NCI-H2196 (cell line): ENCODE results near the gene DEAF1.
"Not testable (repeated sequence)": the region's sequence is repeated elsewhere in the genome, so short reads cannot be mapped to it uniquely, and the experiment has no call there.

Experiments used
- DNase-seq: peaks from one replicate; lab custom pipeline; 2025; ENCODE audit not compliant: unreplicated experiment; lab: John Stamatoyannopoulos, UW

The DEAF1 gene

DNA sequence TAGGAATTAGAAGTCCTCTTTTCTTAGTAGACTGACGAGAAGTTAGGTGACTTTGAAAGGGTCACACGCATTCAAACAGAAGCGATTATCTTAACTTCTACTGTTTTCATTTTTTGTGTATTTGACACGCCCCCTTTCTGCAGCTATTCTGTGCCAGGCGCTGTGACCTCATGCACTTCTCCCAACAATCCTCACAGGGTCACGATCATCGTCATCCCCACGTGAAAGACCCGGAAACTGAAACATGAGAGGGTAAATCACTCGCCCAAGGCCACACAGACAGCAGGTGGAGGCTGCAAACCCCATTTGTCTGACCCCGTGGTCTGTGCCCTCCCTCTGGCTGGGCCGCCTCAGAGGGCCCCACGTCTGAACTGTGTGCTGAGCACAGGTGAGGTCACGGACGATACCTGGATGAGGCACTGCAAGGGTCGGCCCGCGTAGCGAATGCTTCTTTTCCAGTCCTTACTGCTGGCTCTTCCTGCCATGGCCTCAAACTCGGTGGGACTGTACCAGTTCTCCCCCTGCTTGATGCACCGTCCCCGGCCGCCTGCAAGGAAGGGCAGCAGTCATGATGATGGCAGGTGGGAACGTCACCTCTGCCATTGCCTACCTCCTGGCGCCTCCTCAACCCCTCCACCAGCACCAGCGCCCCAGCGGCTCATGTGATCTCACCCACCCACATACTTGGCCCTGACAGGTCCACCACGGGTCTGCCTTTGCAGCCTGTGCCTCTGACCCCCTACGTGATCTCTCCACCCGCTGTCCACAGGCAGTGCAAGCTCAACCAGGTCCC, 8.4 kb downstream of the DEAF1 start:
- DNase-seq = no peak

DNA sequence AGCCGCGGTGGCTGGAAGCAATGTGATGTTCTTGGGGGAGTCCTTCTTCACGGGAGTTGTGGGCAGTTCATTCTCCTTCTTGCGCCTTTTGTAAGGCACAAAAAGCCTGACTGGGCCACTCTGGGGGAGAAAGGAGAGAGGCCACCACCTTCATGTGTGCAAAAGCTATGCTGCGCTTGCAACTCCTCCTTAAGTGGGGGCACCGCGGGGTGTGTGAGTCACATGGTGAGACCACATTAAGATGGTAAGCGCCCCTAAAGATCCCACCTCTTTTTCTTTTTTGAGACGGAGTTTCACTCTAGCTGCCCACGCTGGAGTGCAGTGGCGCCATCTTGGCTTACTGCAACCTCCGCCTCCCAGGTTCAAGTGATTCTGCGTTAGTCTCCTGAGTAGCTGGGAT, 14.1 kb downstream of the DEAF1 start:
- no peak for DNase-seq

DNA sequence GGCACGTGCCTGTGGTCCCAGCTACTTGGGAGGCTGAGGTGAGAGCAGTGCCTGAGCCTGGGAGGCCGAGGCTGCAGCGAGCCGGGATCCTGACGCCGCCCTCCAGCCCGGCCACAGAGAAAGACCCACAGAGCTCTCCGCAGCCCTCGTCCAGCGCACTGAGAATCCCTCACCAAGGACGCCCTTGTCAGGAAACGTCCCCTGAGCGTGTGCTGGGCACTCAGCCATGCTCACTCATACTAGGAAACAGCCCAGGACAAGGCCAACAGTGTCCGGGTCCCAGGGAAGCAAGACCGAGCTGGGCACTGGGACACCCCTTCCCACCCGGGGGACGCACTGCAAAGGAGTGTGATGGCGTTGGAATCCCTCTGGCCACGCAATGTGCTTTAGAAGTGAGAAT, 14.5 kb downstream of the DEAF1 start:
- no peak for DNase-seq

DNA sequence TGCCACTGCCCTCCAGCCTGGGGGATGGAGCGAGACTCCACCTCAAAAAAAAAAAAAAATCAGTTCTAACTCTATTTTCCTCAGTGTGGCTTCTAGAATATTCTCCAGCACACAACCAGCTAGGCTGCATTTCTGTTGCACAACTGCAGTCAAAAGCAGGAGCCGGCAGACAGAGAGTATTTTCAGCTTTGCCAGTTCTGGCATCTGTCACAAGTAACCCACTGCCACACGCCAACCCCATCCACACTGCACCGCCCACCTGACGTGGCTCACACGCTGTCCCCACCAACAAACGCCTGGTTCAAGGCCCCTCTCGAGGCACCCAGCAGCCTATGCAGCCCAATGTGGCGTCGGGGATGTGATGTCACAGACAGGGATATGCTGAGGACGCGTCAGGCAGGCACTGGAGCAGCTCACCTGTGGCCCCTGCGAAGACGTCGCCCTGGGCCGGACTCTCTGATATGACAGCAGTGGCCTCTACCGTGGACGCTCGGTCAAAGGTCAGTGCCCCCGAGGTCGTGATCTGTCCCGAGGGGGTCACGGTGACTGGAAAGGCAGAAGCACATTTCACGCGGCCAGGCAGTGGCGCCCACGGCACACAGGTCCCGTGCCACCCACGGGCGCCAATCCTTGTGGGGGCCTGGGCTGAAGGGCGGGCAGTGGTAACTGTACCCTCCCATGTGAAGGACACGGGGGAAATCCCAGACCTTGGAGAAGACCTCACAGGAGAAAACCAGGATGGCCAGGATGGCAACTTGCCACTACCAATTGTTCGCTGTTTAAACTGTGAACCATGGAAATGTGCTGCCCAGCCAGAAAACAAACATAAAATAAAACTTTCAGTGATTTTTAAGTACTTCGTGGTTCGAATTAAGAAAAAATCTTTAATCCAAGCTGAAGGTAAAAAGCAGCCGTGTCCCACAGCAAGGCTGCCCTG, 15.5 kb downstream of the DEAF1 start:
- DNase-seq = no peak

DNA sequence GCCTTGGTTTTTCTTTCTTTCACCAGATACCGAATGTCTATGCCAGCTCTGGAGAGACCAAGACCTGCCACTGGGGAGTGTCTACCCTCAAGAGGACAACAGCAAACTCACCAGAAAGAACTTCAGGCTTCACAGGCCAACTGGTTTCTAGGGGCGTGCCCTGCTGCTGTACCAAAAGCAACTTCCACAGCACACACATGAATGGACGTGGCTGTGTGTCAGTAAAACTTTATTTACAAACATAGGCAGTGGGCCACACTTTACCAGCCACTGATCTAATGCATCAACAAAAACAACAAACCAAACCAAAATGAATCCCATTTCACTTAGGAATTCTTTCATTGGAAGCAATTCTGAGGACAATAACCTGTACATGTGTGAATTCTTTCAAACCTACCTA, 16.7 kb downstream of the DEAF1 start:
- no peak for DNase-seq

DNA sequence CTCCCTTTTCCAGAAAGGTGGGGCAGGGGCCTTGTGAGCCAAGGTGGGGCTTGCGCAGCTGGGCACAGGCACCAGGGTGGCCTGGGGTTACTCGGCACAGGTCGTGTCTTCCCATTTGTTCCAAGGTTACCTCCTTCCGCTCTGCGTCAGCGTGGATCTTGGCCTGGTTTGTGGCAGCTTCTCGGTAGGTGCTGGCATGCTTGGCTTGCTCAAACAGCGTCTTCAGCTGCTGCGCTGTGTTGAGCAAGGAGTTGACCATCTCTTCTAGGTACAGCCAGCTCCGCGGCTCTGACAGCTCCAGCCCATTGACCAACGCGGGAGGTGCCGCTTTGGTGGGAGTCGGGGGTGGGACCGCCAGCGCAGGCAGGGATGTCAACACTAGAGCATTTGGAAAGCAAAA, 20.6 kb downstream of the DEAF1 start:
- no peak for DNase-seq

DNA sequence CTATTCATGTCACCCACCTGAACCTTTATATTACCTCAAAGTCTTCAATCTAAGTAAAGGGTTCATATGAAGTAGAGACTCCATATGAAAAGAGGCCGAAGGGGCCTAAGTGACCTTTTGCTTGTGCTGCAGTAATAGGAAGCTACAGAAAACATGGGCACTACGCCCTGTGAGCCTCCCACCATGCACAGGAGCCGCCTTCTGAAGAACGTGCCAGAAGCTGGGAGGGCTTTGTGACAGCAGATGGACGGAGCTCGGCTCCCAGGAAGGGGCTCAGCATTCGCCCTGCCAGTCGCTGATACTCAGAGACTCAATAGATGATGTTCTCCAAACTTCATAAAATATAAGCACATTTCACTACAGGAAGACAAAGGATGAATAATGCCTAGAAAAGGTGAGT, 21.2 kb downstream of the DEAF1 start:
- DNase-seq = no peak

DNA sequence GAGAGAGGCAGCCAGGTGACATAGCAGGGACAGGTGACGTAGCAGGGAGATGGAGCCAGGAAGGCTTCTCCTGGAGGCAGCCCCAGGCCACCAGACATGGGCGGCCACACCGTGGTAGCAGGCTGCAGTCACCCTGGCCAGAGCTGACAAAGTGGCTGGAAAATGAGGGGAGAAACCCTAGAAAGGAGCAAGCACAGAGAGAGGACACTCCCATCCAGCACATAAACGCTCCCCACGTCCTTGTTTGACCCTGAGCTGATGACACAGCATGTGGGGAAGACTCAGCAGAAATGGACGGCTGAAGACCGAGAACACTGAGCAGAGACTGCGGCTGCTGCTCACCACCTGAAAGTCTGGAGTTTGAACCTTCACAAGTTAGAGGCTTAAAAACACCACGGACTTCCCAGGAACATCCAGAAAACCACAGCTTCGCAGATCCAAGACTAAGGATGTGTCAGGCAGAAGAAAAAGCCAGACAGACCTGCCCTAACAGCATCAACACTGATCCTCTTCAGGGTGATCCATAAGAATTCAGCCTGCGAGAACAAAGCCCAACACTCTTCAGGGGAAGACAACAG, 29.2 kb downstream of the DEAF1 start:
- no peak for DNase-seq

DNA sequence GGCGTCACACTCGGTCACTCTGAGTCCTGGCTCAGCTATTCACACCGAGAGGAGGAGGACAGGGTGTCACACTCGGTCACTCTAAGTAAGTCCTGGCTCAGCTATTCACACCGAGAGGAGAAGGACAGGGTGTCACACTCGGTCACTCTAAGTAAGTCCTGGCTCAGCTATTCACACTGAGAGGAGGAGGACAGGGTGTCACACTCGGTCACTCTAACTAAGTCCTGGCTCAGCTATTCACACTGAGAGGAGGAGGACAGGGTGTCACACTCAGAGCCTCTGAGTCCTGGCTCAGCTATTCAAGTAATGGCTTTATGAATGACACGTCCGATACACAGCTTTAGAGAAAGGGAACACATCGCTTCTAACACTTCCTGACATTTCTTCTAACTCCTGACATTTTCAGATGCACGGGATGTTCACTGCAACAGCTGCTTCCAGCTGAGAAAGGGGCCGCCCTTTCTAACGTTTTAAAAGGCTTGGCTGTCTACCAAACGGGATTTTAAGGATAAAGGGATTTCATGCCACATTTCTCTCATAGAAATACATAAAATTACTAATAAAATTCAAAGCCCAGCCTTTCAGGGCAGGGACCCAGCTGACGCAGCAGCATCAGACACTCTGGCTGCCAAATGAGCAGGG, 29.8 kb downstream of the DEAF1 start:
- no peak for DNase-seq

DNA sequence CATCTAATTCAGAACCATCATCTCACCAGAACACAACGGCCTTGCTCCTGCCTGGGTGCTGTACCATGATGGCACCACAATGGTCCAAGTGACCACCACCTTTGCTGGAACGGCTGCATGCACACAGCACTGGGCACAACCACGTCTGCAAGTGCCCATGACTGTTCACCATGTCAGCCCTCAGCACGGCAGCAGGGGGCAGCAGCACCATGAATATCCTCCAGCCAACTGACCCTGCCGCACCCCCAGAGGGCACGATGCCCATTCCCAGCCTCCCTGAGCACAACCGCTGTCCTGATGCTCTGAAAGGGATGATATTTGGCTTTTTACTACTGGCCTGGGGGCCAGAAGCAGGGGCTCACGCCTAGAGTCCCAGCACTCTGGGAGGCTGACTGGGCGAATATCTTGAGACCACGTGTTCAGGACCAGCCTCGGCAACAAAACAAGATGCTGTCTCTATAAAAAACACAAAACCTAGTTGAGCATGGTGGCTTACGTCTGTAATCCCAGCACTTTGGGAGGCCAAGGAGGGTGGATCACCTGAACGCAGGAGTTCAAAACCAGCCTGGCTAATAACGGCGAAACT, 32.2 kb downstream of the DEAF1 start:
- DNase-seq = peak; percentile 31

DNA sequence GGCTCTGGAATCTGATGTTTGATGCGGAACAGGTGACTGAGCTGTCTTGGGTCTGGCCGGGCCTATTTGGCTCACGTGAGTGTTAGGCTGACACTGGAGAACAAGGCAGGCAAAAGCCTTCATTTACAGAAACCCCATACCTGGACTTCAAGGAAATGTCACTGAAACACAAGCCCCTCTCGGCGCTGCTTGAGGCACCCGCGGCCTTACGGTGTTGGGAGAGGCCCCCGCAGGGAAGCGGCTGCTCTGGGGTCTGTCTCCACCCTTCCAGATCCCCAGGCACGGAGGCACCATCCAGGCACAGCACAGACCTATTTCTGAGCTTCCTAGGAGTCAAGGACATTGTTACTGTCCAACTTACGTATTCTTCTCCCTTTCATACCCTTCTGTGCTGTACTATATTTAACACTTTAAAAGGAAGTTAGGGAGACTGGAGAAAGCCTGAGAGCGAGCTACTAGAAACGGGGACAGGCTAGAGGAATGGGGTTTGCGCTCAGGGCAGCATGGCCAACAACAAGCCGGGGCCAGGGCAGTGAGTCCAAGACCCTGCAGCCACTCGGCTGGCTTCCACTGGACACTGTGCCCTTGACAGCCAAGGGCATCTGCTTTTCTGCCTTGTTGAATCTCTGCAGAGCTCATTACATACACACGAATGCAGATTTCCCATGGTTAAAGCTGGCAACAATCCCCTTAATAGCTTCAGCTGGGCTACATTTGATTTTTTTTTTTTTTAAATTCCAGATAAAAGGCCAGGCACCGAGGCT, 34.2 kb downstream of the DEAF1 start:
- no peak for DNase-seq

DNA sequence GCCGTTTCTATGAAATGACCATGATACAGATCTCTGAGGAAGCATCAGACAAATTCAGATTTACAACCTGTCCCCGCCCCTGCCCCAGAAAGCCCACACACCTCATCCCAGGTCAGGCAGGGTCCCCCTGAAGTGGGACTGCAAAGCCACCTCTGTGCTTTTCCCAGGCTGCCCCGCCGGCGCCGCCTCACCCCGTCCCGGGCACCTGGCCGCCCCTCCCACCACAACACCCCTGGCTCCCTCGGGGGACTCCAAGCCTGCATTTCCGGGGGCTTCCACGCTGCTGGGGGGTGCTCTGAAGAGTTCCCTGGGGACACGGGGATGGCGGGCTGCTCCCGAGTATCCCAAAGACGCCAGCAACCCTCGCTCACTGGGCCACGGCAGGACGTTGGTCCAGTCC, 34.7 kb downstream of the DEAF1 start:
- no peak for DNase-seq

DNA sequence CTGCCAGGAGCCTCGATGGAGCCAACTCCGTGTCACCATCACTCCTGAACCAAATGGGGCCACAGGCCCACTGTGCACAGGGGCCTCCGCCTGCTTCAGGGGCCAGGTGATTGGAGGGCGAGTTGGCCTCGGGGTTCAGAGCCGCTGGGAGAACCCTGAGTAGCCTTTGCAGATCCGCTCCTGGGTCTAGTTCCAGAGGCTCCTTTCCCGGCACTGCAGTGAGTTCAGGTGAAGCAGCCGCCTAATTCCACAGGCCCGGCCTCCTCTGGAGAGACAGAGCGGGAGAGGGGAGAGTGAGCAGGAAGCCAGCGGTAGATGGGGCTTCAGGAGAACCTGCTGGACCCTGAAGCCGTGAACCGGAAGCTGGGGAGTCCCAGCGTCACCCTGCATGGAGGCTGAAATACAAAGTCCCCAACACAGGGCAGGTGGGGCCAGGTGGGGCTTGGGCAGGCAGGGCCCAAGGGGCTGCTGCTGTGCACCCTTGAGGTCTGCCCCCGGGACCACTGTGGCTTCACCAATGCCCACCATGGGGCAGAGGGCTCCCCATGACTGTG, 35.4 kb downstream of the DEAF1 start:
- DNase-seq = no peak

DNA sequence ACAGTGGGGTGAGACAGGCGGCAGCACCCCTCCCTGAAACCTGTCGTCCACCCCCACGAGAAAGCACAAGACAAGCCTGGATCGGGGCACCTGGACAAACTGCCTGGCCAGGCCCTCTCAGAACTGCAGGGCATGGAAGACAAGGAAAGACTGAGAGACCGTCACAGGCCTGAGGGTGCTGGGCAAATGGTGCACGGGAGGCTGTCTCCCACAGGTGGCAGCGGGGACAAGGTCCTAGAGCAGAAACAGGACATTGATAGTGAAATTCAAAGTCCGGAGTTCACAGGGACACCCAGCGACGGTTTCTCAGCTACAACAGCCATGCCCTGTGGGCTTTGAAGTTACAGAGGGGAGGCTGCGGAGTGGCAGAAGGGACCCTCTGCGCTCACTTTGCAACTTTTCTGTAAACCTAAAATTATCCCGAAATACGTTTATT, 37.3 kb downstream of the DEAF1 start:
- no peak for DNase-seq

DNA sequence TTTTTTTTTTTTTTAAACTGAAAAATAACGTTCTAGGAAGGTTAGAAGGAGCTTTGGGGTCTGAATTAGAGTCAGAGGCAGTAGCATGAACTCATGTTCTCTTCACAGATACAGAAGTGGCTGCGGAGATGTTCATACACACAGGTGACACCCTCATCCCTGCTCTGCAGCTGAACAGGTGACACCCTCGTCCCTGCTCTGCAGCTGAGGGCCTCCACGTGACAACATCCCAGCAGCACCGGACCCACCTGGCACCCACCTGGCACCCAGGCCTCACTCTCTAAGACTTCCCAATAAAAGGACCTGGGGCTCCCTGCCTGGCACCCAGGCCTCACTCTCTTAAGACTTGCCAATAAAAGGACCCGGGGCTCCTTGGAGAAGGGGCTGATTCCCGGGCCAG, 38.2 kb downstream of the DEAF1 start:
- no peak for DNase-seq

DNA sequence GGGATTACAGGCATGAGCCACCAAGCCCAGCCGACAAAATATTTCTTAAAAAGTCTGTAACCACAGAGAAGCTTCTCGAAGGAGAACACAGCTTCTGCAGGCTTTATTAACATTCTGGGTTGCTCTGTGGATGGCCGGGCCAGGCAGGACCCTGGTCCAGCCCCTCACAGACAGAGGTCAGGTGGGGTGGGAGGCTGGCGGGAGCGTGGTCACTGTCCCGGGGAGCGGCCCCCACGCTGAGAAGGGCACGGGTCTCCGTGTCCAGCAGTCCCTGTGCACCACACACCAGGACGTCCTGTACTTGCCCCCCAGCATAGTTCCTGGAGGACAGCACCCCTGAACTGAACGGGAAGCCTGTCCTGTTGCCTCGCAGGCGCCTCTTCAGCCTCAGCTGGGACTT, 38.6 kb downstream of the DEAF1 start:
- DNase-seq = no peak

DNA sequence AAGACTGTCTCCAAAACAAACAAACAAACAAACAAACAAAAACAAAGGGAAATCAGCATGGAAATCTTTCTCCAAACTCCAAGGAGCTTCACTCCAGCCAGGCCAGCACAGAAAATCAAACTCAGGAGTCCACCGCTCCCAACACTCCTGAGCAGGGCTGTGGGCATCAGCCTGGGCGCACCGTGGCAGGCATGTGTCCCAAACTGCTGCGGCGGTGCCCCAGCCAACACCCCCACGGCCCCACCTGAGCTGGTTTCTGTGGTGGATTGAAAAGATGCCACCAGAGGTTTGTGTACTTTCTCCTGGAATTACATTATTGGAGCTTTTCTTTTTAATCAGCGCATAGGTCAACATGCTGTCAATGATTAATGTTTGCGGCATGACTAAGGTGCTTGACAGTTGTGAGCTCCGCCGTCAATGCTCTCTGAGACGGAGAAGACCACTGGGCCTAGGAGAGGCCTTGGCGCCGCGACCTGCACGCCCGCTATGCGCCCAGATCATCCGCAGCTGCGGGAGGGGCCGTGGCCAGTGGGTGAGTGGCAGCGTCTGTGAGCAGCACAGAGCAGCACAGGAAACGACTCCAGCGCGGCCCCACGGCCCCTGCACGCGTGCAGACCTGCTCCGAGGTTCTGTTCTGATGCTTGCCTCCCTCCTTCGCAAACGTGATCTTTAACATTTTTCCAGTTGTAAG, 39.8 kb downstream of the DEAF1 start:
- no peak for DNase-seq

DNA sequence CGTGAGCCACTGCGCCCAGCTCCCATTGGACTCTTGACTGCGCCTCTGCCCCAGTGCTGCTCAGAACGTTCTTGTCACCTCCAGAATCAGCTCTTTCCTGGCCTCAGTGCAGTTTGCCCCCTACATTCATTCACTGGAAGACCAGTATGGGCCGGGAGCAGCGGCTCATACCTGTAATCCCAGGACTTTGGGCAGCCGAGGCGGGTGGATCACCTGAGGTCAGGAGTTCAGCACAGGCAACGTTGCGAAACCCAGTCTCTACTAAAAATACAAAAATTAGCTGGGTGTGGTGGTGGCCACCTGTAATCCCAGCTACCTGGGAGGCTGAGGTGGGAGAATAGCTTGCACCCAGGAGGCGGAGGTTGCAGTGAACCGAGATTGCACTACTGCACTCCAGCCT, 40.6 kb downstream of the DEAF1 start:
- DNase-seq = not testable (repeated sequence)

DNA sequence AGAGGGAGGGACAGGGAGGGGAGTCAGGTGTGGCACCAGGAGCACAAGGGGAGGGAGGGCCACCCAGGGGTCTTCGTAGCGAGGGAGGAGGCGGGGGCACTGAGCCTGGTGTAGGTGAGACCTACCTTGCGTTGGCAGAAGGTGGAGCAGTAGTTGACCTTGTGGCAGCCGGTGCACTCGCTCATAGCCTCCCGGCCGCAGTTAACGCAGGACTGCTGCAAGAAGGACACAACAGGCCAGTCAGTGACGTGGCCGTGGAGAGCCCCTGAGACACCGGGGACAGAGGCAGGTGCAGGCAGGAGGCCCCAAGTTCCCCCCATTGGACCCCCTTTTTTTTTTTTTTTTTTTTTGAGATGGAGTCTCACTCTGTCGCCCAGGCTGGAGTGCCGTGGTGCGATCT, 41.2 kb downstream of the DEAF1 start:
- DNase-seq = no peak
